Vagina (tissue), 2 donors: ENCODE data around the gene FANK1.

ENCODE experiments used
- CTCF ChIP-seq, 3 experiments: fragments of 450-650 bp in 2 of 3; fragments of 200-600 bp in 1 of 3; sonication (generic) in 1 of 3; IDR thresholded peaks; one replicate each; pipeline ENCODE4 v1.5.1; 2017 to 2019; ENCODE audit warnings: antibody characterized with exemption in 3 of 3, mild to moderate bottlenecking in 2 of 3, moderate library complexity in 2 of 3
- POLR2A ChIP-seq, 2 donors: fragments of 450-650 bp; IDR thresholded peaks; one replicate each; pipeline ENCODE4 v1.6.1; 2017; ENCODE audit warnings: antibody characterized with exemption in 2 of 2, mild to moderate bottlenecking in 2 of 2, moderate library complexity in 2 of 2

GRCh38 chr10:125999694-126000093 lies 103.3 kb downstream of the FANK1 start:
- no peak for TF ChIP-seq CTCF (IDR thresholded peaks at IDR 0.05)
- TF ChIP-seq POLR2A (IDR thresholded peaks at IDR 0.05): no peak
